Esophagus muscularis mucosa (tissue), 3 donors: ENCODE data around the gene BICDL1.

Source experiments
- POLR2A ChIP-seq: fragments of 450-650 bp; IDR thresholded peaks from one replicate; pipeline ENCODE4 v1.6.1; 2017; ENCODE audit warnings: antibody characterized with exemption, moderate library complexity, mild to moderate bottlenecking, low read depth
- POLR2AphosphoS5 ChIP-seq, 2 donors: sonication (generic); formaldehyde crosslinking; IDR thresholded peaks; one replicate each; pipeline ENCODE4 v1.6.1; 2017; ENCODE audit warnings: antibody characterized with exemption in 2 of 2
- TF ChIP-seq, protein P1 (sequence below), 3 experiments: fragments of 200-600 bp in 2 of 3; fragments of 450-650 bp in 1 of 3; sonication (generic) in 2 of 3; IDR thresholded peaks; one replicate each; pipeline ENCODE4 v1.5.1; 2017 to 2019; ENCODE audit warnings: antibody characterized with exemption in 3 of 3, mild to moderate bottlenecking in 2 of 3, moderate library complexity in 1 of 3

DNA sequence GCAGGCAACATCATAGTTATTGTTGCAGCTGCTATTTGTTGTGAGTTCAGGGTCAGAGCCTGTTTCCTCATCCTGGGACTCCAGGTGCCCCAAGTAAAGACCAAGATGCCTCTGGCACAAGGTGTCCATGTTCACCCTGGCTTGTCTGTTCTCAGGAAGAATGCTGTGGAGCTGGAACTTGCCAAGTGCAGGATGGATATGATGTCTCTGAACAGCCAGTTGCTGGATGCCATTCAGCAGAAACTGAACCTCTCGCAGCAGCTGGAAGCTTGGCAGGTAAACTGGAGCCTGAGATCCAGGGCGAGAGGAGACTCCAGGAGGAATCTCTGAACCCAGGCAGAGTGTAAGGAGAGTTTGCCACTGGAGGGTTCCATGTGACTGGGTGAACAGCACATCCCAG lies 100.8 kb downstream of the BICDL1 start:
- TF ChIP-seq, protein P1, sequence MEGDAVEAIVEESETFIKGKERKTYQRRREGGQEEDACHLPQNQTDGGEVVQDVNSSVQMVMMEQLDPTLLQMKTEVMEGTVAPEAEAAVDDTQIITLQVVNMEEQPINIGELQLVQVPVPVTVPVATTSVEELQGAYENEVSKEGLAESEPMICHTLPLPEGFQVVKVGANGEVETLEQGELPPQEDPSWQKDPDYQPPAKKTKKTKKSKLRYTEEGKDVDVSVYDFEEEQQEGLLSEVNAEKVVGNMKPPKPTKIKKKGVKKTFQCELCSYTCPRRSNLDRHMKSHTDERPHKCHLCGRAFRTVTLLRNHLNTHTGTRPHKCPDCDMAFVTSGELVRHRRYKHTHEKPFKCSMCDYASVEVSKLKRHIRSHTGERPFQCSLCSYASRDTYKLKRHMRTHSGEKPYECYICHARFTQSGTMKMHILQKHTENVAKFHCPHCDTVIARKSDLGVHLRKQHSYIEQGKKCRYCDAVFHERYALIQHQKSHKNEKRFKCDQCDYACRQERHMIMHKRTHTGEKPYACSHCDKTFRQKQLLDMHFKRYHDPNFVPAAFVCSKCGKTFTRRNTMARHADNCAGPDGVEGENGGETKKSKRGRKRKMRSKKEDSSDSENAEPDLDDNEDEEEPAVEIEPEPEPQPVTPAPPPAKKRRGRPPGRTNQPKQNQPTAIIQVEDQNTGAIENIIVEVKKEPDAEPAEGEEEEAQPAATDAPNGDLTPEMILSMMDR (IDR thresholded peaks at IDR 0.05), result no peak
- TF ChIP-seq POLR2A, result no peak
- TF ChIP-seq POLR2AphosphoS5 (IDR thresholded peaks at IDR 0.05), result no peak
